HG03175 (cell line): ENCODE results near the gene JHY.

Experiments
- ATAC-seq: cut with Tn5 transposase; IDR thresholded peaks from one replicate; pipeline ENCODE4 v1.9.1; 2021; ENCODE audit warnings: mild to moderate bottlenecking, moderate library complexity; ENCODE audit not compliant: unreplicated experiment

Gene JHY

DNA sequence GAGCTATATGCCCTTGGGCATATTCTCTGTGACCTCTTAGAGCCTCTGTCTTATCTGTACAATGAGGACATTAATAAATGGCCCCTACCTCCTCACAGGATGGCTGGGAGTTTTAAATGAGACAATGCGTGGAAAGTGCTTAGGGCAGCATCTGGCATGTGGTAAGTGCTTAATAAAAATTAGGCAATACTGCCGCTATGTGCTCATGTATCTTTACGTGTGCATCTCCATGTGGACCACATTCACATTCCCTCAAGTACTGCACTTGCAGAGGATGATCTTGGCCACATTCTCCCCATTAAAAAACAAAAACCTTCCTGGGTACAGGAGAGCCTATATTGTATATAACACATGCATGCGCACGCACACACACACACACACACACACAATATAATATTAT is 118.2 kb downstream of the JHY start:
- ATAC-seq = no peak

DNA sequence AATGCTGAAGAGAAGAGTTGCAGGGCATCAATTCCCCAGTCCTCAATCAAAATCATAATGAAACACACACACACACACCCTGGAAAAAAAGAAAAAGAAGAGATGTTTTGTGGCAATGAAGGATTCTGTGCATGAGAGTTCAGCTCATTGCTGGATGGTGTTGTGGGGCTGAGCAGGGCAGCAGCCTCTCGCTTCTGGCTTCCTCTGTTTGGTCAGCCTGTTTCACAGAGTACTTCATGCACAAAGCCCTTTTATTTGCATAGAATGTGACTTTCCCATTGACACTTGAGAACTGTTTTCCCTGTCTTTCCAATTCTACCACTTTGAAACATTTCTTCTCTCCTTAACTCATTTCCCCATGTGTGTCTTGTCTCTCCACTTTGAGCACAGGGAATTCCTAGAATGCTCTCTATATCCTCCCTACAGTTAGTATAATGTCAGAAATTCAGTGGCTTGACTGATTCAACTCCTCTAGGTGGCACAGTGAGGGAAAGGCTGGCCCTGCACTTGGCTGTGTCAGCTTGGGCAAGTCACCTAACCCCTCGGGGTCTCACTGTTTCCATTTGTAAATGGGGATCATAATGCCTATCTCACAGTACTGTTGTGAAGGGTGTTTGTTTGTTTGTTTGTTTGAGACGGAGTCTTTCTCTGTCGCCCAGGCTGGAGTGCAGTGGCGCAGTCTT is 124.4 kb downstream of the JHY start:
- no peak for ATAC-seq
